ENCODE measurements around the gene LBX2. TPM values are rescaled to one million over a fixed set of nuclear protein-coding genes. Genes with fewer than 3 reads are reported as not detected.
A peak's percentile ranks its signal among the peaks of the same experiment; 100 is the strongest.

LBX2 gene
- total and polyA plus RNA-seq, 9 of the 15 experiments (the other 6 are each of a cell fraction or from before 2014, with no cell fraction given) = 0.39 to 6.2 (median 1.8) TPM; not detected in 1

DNA sequence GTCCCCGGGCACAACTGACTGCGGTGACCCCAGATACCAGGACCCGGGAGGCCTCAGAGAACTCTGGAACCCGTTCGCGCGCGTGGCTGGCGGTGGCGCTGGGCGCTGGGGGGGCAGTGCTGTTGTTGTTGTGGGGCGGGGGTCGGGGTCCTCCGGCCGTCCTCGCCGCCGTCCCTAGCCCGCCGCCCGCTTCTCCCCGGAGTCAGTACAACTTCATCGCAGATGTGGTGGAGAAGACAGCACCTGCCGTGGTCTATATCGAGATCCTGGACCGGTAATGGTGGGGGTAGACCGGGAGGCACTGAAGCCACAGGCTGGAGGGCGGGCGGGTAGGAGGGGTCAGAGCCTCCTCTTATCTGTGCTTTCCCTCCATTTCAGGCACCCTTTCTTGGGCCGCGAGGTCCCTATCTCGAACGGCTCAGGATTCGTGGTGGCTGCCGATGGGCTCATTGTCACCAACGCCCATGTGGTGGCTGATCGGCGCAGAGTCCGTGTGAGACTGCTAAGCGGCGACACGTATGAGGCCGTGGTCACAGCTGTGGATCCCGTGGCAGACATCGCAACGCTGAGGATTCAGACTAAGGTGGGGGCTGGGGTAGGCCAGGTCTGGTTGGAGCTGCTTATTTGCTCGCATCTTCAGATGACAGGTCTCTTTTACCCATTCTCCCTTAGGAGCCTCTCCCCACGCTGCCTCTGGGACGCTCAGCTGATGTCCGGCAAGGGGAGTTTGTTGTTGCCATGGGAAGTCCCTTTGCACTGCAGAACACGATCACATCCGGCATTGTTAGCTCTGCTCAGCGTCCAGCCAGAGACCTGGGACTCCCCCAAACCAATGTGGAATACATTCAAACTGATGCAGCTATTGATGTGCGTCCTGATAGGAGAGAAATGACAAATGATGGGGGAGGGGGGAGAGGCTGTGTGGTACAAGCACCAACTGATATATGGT lies 31.1 kb upstream of the LBX2 start (continued):
- TF ChIP-seq ZBTB9 (CRISPR knock-in tag; IDR thresholded peaks at IDR 0.05) (peak; percentile 98), ZNF785 (CRISPR knock-in tag; IDR thresholded peaks at IDR 0.05) (no peak), HDAC6 (IDR thresholded peaks at IDR 0.05; ENCODE audit: low read depth, low read length) (no peak), NKRF (IDR thresholded peaks at IDR 0.05; ENCODE audit: borderline replicate concordance) (peak; percentile 84), ZNF740 (CRISPR knock-in tag; IDR thresholded peaks at IDR 0.05) (peak; percentile 89), ZNF740 (tag; IDR thresholded peaks at IDR 0.05) (peak in 1 of 2 experiments; percentile 85; a peak in 2 of 4 replicates), NELFE (IDR thresholded peaks at IDR 0.05; ENCODE audit: insufficient read depth, insufficient read length) (no peak), CREBBP (IDR thresholded peaks at IDR 0.05; ENCODE audit: low read depth, low read length) (no peak), PCBP2 (IDR thresholded peaks at IDR 0.05; ENCODE audit: low read depth, low read length, poor library complexity, severe bottlenecking) (no peak), SIN3A (IDR thresholded peaks at IDR 0.05; ENCODE audit: borderline replicate concordance in 2 of 2, control insufficient read depth in 1 of 2, low read depth in 2 of 2, low read length in 2 of 2) (peak in 1 of 2 experiments; percentile 87; a peak in 1 of 4 replicates), ZNF253 (CRISPR knock-in tag; conservative IDR thresholded peaks at IDR 0.05) (no peak), EWSR1 (IDR thresholded peaks at IDR 0.05; ENCODE audit: borderline replicate concordance, low read depth, partially characterized antibody) (no peak)
- TF ChIP-seq, protein P1, sequence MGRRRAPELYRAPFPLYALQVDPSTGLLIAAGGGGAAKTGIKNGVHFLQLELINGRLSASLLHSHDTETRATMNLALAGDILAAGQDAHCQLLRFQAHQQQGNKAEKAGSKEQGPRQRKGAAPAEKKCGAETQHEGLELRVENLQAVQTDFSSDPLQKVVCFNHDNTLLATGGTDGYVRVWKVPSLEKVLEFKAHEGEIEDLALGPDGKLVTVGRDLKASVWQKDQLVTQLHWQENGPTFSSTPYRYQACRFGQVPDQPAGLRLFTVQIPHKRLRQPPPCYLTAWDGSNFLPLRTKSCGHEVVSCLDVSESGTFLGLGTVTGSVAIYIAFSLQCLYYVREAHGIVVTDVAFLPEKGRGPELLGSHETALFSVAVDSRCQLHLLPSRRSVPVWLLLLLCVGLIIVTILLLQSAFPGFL (CRISPR knock-in tag; IDR thresholded peaks at IDR 0.05) = 0 out of 2 replicates have a peak, but pooled peaks have one; percentile 69
- TF ChIP-seq, protein P2, sequence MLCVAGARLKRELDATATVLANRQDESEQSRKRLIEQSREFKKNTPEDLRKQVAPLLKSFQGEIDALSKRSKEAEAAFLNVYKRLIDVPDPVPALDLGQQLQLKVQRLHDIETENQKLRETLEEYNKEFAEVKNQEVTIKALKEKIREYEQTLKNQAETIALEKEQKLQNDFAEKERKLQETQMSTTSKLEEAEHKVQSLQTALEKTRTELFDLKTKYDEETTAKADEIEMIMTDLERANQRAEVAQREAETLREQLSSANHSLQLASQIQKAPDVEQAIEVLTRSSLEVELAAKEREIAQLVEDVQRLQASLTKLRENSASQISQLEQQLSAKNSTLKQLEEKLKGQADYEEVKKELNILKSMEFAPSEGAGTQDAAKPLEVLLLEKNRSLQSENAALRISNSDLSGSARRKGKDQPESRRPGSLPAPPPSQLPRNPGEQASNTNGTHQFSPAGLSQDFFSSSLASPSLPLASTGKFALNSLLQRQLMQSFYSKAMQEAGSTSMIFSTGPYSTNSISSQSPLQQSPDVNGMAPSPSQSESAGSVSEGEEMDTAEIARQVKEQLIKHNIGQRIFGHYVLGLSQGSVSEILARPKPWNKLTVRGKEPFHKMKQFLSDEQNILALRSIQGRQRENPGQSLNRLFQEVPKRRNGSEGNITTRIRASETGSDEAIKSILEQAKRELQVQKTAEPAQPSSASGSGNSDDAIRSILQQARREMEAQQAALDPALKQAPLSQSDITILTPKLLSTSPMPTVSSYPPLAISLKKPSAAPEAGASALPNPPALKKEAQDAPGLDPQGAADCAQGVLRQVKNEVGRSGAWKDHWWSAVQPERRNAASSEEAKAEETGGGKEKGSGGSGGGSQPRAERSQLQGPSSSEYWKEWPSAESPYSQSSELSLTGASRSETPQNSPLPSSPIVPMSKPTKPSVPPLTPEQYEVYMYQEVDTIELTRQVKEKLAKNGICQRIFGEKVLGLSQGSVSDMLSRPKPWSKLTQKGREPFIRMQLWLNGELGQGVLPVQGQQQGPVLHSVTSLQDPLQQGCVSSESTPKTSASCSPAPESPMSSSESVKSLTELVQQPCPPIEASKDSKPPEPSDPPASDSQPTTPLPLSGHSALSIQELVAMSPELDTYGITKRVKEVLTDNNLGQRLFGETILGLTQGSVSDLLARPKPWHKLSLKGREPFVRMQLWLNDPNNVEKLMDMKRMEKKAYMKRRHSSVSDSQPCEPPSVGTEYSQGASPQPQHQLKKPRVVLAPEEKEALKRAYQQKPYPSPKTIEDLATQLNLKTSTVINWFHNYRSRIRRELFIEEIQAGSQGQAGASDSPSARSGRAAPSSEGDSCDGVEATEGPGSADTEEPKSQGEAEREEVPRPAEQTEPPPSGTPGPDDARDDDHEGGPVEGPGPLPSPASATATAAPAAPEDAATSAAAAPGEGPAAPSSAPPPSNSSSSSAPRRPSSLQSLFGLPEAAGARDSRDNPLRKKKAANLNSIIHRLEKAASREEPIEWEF (CRISPR knock-in tag; IDR thresholded peaks at IDR 0.05) = no peak

Data from K562 (cell line).